GM11168 (cell line): ENCODE measurements around the gene CXorf58.
"Not testable (repeated sequence)": the region's sequence is repeated elsewhere in the genome, so short reads cannot be mapped to it uniquely, and the experiment has no call there.

Experiments
- in situ Hi-C: fragments of 300-500 bp; cut with MboI; formaldehyde crosslinking; loops from one replicate; pipeline ENCODE4 v1.12.0; 2022; ENCODE audit warnings: low sequenced_read_pairs; ENCODE audit not compliant: unreplicated experiment

The CXorf58 gene

DNA sequence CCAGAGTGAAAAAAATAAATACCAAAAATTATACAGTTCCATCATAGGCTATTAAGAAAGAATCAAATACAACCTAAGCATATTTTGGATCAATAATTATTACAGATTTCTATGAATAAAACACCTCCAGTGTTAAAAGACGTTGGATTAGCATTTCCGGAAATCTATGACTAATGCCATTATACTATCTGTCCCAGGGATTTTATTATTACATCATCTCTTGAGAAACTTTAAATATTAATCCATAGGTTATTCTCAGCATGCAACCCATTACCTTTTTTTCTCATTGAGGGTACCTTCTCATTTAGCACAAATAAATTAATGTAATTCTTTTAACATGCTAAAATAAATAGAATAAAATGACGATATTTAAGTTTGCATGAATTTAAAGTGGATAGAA is 44.6 kb downstream of the CXorf58 start:
- in situ Hi-C loops, result no loop called here

DNA sequence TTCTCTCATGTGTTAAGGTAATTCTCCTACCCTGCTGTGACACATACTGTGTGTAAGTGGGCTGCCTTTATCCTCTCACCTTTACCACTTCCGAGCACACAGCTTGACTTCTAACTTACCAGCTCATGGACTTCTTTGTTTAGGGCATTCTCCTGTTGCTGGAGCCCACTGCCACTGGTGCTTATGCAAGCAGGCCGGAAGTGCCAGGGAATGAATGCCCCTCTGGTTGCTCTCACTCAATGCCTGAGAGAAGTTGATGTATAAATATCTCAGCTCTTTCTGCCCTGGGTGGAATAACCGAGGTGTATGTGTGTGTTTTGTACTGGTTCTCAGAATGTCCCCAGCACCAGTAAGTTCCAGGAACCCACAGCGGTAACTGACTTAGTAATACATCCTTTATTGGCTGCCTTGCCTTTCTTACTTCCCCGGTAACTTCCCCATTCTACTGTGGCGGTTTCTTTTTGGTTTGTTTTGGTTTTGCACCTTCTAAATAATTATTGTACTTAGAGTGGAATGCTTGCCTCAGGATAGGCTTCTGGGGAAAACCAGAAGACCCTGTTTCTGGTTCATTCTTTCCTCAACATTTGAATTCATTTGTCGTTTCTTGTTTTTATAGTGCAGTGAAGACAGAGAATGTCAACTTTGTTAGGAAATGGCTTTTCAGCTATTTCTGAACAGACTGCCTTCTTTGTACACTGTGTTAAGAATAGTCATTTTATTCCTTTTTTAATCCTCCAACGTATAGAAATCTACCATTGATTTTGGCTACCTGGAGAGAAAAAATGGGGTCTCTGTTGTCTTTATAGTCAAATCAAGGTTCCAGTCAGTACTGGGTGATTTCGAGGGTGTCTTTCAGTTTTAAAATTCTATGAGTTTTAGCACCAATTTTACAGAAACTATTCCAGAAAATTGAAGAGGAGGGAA is 45.4 kb downstream of the CXorf58 start:
- in situ Hi-C loops, result no loop called here

DNA sequence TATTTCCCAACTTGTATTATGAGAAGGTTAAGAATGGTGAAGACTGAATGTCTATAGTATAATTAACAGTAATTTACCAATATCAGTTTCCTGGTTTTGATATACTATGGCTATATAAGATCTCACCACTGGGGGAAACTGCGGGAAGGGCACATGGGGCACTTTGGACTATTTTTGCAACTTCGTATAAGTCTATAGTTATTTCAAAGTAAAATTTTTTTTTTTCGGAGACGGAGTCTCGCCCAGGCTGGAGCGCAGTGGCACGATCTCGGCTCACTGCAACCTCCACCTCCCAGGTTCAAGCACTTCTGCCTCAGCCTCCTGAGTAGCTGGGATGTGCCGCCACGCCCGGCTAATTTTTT is 46.1 kb downstream of the CXorf58 start:
- in situ Hi-C loops, result no loop called here

DNA sequence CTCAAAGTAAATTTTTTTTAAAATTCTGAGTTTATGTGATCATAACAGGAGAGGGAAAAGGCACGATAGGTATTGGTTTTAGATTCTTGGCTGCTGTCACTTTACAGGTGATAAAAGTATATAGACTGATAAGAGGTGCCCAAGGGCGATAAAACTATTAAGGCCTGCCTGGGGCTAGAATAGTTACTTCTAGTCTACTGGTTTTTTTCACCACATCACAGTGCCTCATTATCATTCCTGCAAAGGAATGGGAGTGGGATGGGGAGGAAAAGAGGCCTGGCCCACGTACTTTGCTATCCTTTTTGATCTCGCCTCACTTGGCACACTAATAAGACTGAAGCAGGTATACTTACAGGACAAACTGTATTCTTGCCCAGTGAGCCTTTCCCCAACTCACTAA is 46.6 kb downstream of the CXorf58 start:
- in situ Hi-C loops, result no loop called here

DNA sequence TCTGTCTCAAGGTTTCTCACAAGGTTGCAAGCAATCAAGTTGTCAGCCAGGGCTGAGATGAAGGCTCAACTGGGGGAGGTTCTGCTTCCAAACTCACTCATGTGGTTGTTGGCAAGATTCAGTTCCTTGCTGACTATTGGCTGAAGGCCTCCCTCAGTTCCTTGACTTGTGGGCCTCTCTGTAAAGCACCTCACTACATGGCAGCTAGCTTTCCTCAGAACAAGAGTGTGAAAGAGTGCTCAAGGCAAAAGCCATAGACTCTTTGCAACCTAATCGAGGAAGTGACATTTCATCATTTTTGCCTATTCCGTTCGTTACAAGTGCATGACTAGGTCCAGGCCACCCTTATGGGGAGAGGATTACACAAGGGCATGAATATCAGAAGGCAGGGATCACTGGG is 52.0 kb downstream of the CXorf58 start:
- in situ Hi-C loops, result no loop called here

DNA sequence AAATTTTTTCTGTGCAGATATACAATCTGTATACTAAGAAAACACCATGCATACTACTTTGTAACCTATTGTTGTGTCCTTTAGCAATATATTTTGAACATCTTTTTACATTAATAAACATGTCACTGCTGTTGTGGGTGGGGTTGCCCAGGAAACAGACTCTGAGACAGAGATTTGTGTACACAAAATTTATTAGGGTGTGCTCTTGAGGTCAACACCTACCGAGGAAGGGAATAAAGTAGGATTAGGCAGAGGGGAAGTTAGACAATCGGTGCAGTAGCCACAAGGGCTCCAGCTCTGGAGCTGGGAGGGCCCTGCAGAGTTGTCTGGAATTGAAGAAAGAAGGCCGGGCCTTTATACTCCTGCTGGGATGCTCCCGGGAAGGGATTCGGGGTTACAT is 56.4 kb downstream of the CXorf58 start:
- in situ Hi-C loops, result no loop called here

GRCh38 chrX:23965630-23966029 is 57.8 kb downstream of the CXorf58 start:
- in situ Hi-C loops, result not testable (repeated sequence)

- in situ Hi-C loops, result no loop called here
Measured at GRCh38 chrX:23978491-23978890, 70.7 kb downstream of the CXorf58 start.

DNA sequence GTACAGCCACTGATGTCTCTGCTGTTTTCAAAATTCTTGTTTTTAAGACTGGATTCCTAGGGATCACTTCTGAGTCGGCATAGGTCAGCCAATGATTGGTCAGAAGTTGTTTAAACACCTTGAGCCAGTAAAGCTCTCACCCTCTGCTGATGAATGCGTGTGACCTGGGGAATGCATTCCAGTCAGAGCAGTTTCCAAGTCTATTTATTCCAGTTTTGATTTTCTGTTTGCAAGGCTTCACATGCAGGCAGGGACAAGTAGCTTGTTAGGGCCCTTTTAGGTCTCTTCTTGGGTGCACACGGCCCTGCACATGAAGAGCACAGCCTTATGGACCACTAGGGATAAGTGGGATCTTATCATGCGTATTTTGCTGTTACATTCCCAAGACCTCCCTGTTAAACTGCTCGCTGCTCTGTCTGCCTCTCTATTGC is 72.2 kb downstream of the CXorf58 start:
- in situ Hi-C loops, result no loop called here

DNA sequence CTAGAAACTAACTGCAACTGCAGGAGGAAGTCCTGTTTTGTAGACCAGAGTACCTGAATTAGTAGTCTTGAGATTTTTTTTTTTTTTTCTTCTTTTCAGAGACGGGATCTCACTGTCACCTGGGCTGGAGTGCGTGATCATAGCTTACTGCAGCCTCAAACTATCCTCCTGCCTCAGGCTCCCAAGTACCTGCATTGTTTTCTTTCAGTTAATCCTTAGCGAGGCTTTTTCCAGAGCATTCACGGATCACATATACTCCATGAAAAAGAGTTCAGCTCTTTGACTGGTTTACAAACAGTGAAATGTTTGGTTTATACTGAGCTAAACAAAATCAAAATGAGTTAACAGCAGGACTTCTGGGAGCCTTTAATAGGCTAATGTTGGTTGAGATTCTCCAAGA is 73.4 kb downstream of the CXorf58 start:
- in situ Hi-C loops, result no loop called here

DNA sequence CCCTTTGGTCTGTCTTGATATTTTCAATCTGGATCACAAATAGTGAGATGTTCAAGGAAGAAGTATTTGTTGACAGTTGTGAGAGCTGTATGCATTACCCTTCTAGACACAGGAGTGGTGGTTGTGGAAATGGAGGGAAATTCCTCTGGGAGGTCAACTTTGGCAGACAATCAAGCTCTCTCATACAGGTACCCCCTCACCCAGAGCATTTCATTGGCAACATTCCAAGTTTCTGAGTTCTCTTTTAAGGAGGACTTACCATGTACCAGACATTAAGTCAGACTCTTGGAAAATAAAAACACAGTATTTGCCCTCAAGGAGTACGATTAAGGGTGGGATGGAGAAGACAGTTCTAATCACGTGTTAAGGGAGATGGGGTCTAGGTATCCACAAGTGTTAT is 73.9 kb downstream of the CXorf58 start:
- in situ Hi-C loops, result no loop called here

DNA sequence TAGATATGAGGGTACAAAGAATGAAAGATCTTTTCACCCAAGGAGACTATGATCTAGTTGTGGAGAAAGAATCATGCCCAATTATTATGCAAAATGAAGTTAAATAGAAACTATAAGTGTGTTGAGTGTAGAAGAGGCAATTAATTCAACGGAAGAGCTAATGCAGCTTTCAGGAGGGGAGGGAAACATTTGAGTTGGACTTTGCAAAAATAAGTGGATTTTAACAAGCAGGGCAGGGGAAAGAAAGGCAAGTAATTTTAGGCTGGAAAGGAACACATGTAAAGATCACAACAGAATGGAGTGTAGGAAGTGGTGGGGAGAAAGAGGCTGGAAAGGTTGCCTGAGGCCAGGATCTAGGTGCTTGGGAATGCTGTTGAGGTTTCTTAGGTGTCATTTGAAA is 75.1 kb downstream of the CXorf58 start:
- in situ Hi-C loops, result no loop called here
